DMS79 (cell line): ENCODE results near the gene OSBPL2.

Experiments used
- DNase-seq: peaks from one replicate; lab custom pipeline; 2025; lab: John Stamatoyannopoulos, UW

OSBPL2 gene

DNA sequence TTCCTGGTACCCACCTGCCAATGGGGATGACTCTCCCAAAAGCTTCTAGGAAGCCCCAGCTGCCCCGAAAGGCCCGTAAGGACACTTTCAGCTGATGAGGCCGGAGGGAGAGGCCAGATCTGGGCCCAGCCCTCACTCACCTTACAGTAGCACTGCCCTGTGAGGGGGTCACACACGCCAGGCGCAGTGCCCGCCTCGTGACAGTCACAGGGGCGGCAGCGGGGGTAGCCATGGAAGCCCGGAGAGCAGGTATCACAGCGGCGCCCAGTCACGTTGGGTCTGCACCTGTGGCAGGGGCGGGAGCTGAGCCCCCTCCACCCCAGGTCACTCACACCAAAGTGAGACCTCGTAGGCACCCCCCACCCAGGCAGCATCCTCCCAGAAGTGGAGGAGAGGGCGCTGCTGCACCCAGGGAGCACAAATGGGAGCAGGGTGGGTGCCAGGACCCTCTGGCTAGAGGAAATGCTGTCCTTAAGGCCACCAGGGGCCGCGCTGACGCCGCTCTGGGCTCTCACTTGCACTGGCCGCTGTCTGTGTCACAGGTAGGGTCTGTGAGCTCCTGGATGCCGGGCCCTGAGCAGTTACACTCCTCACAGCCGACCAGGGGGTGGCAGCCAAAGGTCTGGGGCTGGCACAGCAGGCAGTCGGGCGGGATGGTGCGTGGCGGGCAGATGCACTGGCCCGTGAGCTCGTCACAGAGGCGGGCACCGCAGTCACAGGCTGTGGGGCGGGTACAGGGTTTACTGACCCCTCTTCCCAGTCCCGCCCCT, 89.6 kb downstream of the OSBPL2 start:
- no peak for DNase-seq

DNA sequence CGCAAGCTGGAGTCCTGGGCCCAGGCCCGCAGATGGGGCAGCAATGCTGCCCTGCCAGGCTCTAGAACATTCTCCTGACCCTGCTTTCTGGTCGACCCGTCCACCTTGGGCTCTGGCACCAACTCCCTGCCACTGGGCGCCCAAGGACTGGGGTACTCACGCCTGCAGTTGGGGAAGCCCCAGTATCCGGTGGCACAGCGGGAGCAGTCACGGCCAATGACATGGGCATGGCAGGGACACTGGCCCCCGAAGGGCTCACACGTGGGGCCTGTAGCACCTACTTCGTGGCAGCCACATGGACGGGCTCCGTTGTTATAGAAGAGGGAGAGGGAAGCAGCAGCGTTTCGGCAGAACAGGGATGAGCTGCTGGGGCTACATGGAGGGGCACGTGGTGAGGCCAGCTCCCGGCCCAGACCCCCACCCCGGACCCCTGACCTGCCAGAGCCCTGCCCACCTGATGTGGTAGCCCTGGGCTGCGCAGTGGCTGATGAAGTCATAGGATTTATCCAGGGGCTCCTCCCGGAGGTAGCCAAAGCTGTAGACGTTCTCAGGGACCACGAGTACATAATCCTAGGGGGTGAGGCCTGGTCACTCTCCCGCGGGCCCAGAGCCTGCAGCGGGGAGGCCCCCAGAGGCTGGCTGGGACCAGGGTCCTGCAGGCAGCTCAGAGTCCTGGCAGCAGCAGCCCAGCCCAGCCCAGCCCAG, 90.5 kb downstream of the OSBPL2 start:
- no peak for DNase-seq

DNA sequence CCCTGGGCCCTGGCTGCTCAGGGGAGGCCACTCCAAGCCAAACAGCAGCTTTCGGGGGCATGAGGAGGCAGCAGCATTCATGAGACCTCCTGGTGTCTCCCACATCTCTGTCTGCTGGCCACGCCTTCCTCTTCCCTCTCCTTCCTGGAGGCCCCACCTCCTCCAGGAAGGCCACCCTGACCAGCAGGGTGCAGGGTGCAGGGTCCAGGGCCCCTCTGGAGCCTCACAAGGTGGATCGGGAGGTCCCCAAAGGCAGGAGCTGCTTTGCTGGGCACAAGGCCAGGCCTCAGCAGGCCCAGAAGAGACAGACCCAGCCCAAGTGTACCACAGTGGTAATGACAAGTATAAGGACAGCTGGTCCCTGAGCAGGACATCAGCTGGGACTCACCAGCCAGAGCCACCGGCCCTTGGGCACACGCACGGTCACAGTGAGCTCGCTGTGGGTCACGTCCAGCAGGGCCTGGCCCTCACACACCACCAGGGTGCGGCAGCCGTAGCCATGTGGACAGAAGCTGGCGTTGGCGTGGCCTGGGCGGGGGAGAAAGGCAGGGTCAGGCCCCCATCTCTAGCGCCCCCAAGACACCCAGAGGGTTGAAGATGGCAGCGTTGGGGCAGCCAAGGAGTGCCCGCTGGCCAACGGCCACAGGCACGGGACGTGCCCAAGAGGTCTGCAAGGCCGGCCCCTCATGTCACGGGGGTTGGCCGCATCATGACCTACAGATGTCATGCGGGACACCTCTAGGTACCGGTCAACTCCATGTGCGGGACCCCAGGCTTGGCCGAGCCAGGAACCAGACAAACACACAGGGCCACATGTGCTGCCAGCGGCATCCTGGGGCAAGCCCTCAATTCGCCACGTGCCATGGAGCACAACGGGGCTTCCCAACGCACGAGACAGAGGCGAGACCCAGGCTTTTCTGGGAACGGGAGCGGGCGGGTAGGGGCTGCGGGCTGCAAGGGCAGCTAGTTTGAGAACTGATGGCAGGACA, 91.4 kb downstream of the OSBPL2 start:
- DNase-seq, result no peak

DNA sequence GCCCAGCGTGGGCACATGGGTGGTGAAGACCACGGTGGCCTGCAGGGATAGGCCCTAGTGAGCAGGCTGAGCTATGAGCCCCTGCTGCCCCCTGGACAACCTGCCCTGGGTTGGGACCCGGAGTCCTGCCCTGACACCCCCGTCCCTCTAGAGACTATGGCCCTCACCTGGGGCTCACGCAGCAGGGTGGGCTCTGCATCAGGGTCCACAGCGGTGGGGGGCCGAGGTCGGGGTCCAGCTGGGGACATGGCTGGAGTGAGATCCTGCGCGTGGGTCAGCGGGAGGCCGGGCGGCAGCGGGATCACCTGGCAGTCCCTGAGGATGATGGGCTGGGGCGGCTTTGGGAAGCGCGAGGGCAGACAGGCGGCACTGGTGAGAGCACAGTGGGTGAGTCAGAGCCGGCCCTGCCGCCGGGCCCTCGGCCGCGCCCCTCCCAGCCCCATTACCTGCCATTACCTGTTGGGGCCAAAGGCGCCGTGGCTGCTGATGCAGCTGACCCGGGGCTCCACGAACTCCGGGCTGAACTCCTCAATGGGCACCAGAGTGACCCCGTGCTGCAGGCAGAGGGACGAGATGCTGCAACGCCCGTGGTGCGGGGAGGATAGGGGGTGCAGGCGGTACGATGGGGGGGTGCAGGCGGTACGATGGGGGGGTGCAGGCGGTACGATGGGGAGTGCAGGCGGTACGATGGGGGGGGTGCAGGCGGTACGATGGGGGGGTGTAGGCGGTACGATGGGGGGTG, 92.4 kb downstream of the OSBPL2 start:
- DNase-seq, result no peak

DNA sequence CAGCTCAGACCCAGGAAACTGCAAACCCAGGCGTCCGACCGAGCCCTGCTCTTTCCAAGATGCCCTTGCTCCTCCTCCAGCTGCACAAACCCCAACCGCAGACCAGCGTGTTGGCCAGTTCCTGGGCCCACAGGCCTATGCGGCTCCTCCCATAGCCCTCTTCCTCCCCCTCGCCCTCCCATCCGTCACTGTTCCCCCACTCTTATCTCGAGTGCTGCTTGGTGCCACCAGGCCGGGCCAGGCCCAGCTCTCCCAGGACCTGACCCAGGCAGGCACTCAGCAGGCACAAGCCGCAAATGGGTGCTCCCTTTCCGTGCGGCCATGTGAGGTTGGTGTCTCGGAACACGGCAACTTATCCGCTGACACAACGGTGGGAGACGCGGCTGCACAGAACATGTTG, 93.0 kb downstream of the OSBPL2 start:
- no peak for DNase-seq

DNA sequence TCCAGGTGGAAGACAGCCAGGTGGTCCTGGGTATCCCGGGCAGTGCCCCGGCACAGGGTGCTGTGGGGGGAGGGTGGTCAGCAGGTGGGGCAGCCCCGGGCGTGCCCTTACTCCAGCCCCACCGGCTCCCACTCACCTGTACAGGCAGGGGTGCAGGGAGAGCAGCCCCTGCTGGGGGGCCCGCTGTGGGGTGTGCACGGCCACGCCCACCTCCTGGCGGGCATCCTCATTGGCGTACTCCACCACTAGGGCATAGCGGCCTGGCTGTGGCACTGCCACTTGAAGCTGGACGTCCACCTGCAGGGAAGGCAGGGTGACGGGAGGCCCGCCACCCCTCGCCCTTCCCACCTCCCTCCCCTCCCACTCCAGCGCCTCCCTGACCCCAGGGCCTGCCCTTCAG, 94.1 kb downstream of the OSBPL2 start:
- DNase-seq, result no peak

DNA sequence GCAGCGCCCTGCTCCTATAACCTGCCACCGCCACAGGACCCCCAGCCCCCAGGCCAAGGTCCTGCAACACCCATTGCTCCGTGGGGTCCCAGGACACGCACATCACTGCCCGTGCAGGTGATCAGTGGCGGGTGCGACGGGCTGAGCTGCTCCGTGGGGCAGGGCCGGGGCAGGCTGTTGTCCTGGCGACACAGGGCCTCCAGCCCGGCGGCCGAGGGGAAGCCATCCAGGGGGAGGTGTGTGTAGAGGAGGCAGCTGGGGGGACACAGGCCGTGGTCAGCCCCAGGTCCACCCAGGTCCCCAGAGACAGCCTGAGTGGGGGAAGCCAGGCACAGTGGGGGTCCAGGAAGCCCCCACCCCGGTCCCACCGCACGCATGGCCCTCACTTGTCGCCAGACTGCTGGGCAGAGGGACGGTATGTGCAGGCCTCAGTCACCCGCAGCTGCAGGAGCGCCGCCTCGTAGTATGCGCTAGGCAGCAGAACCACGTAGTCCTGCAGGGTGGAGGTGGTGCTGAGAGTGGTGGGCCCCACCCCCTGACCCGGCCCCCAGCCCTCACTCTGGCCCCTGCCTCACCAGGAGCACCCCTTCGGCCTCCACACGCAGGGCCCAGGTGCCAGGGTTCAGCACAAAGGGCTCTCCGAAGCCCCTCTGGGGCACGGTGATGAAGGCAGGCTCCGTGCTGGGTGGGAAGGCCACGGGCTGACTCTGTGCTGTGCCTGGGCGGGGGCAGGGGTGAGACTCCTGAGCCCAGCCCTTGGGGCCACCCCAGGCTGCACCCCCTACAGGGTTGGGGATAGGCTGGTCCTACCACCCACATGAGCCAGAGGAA, 94.9 kb downstream of the OSBPL2 start:
- DNase-seq, result no peak

DNA sequence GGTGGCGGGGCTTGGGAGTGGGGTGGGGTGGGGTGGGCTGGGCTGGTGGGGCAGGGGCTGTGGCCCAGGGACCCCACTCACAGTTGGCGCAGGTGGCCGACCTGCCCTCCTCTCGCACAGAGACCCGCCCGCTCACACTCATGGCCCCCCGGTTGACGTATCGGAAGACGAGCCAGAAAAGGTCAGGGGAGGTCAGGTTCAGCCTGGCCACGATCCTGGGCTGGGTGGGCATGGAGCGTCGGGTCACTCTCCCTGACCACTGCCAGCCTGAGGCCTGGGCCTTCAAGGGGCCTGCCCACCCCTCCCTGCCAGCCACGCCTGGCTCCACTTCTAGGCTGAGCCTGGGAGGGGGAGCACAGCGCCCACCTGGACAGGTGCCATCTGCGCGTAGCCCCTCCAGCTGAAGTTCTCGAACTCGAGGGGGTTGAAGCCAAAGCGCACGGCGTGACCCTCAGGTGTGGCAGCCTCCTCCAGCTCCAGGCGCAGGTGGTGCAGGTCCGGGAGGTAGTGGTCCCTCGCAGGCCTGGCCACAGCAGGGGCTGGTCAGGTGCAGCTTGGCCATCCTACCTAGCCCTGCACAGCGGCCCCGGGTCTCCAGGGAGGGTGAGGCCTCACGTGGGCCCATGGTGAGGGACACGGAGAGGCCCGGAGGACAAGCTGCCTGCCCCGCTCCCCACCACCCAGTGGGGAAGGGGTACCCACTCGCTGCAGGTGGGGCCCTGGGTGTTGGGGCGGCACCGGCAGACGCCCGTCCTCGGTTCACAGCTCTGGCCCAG, 95.7 kb downstream of the OSBPL2 start:
- no peak for DNase-seq

DNA sequence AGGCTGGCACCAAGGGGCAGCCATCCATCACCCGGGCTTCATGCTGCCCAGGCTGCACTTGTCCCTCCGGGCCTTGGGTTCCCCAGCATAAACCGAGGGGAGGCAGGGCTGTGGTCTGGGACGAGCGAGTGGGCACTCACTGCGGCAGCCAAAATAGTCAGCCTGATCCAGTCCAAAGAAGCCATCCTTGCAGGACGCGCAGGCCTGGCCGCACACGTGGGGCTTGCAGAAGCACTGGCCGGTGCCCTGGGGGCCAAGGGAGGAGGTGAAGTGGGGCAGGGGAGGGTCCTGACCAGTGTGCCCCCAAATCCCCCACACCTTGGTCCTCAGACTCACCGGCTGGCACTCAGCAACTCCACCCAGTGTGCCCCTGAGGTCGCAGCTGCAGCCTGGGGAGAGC, 96.6 kb downstream of the OSBPL2 start:
- DNase-seq, result no peak

DNA sequence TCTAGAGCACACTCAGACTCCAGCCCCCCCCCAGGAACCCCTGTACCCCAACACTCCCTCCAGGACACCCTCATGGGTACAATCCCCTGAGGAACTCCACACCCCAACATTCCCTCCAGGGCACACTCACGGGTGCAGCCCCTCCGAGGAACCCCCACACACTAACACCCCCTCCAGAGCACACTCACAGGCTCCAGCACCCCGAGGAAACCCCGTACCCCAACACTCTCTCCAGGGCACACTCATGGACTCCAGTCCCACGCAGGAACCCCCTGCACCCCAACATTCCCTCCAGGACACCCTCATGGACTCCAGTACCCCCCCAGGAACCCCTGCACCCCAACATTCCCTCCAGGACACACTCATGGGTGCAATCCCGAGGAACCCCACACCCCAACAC, 97.2 kb downstream of the OSBPL2 start:
- DNase-seq, result no peak

DNA sequence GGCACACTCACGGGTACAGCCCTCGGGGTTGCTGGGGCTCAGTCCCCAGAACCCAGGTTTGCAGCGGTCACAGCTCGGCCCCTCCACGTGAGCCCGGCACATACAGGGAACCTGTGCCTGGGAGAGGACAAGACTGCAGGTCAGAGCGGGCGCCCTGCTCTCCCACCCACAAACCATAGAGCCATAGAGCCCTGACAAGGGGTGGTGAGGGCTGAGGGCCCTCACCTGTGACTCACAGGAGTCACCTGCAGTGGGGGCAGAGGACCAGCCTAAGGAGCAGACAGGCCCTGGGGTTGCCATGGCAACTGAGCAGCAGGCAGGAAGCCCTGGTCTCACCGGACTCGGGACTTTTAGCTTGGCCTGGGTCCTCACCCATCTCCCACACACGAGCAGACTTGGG, 98.0 kb downstream of the OSBPL2 start:
- no peak for DNase-seq

DNA sequence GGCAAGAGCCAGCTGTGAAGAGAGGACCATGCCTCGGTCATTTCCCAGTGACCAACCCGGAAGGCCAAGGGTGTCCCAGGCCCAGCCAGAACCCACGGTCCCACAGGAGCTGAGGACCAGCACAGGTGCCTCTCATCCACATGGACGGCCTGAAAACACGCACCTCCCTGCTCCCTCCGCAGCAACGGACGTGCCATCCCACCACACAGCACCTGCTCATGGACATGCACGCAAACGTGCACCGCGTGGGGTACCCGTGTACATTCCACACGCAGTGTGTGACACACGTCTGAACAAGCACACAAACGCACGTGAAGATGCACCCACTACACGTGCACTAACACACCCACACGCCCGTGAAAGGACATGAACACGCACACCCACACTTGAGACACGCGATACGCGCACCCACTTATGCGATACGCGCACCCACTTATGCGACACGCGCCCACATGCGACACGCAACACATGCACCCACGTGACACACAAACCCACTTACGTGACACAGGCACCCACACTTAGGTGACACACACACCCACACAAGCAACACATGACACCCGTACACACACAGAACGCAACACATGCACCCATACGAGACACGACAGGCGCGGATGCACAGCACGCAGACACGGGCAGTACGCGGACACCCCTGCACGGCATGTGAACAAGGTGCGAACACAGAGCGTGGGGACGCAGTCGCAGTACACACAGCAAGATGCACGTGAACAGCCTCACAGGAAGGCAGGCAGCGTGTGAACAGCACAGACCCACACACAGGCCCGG, 98.6 kb downstream of the OSBPL2 start:
- no peak for DNase-seq

DNA sequence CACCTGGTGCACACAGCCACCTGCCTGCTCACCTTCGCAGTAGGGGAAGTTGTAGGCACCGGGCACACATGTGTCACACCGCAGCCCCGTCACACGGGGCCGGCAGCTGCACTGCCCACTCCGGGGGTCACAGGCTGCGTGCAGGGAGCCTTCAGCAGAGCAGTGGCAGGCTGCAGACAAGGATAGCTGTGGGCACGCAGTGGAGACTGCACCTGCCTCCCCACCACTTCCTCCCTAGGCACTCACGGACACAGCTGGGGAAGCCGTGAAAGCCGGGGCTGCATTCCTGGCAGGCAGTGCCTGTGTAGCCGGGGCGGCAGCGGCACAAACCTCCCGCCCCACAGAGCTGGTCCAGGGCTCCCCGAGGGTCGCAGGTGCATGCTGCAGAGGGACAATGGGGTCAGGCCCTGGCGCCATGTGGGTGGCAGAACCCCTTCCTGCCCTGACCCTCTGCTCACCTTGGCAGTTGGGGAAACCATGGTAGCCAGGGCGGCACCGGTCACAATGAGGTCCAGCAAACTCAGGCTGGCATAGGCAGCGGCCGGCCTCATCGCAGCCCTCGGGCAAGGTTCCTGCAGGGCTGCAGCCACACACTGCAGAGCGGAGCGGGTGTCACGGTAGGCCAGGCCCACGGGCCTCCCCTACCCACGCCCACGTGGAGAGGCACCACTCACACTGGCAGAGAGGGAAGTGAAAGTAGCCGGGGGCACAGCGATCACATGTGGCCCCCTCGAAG, 99.4 kb downstream of the OSBPL2 start:
- DNase-seq, result no peak

DNA sequence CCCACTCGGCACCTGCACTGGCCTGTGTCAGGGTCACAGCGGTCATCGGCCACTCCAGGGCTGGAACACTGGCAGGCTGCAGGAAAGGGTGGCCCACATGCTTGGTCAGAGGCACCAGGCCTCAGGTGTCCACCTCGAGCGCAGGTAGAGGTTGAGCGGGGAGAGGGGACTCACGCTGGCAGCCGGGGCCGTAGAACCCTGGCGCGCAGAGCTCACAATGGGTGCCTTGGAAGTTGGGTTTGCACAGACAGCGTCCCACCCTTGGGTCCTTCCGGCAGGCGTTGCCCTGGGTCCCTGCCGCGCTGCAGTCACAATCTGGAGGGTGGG, 99.9 kb downstream of the OSBPL2 start:
- no peak for DNase-seq

DNA sequence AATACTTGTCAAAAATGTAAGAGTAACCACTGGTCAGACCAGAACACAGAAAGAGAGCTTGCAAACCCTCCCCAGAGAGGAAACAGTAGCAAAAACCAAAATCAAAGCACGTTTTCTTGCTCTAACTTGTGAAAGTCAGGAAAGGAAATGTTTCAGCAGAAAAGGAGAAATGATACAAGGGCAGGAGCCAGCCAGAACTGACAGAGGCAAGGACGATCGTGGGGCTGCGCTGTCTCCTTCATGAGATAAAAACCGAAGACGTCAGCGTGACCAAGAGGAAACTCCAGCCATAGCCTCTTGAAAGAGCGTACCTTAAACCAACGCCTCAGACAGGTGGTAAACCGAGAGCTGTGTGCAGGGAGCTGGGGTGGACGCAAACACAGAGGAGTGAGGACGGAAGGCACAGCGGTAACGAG, 101.3 kb downstream of the OSBPL2 start:
- no peak for DNase-seq

DNA sequence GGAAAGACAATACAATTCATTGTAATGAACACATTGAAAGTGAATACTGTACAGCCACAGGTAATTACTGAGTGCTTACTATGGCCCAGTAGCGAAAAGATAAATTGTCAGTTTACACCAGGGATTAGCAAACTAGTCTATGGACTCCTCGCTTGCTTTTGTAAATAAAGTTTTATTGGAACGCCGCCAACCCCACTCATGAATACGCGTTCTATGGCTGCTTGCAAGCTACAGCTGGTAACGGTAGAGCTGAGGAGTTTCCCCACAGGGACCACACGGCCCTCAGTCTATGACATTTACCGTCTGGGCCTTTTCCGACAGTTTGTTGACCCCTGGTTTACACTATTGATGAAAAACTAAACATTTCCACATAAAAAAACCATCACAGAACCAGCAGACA, 104.6 kb downstream of the OSBPL2 start:
- no peak for DNase-seq

DNA sequence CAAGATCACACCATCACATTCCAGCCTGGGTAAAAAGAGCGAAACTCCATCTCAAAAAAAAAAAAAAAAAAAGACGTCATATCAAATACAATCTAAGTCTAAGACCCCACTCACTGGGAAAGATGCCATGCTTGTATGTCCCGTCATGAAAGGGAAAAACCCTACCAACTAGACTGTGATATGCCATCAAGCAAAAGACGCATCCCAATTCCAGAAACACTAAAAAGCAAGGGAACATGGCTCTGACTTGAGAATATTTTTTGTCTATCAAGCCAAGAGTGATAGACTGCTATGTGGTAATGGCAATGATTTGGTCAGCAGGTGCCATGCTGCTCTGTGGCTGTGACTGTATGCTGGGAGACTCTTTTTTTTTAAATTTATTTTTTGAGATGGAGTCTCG, 105.8 kb downstream of the OSBPL2 start:
- no peak for DNase-seq

DNA sequence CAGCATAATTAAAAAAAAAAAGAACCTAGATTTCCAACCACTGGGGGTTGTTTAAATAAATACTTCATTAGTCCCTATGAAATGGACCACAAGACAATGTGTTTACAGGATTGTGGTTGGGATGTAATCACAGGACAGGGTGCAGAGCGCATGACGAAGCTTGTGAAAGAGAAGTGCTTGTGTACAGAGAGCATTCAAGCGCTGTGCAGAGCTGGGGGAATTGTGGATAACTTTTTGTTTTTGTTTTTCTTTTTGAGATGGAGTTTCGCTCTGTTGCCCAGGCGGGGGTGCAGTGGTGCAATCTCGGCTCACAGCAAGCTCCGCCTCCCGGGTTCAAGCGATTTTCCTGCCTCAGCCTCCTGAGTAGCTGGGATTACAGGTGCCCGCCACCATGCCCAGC, 106.5 kb downstream of the OSBPL2 start:
- DNase-seq, result no peak
